Mesenteric fat pad (tissue), 1 donor: ENCODE data around the gene TSEN2. TPM values are rescaled to one million over a fixed set of nuclear protein-coding genes. Genes with fewer than 3 reads are reported as not detected.
"Not testable (repeated sequence)": the region's sequence is repeated elsewhere in the genome, so short reads cannot be mapped to it uniquely, and the experiment has no call there.

Source experiments
- DNase-seq: peaks from one replicate; pipeline ENCODE4 v3.0.0-alpha.2; 2020; ENCODE audit warnings: low spot score
- total RNA-seq: library from RNA; stranded (reverse); fragmentation: NEBNext Ultra II Directional; extraction: Animal tissue kit (Norgen Biotek cat#: 25700); gene quantifications from one replicate; pipeline ENCODE4 v1.2.1, GENCODE V29; 2021
- donor health status: DM: yes; HTN: yes; CAD: no.

Gene TSEN2
- total RNA-seq, 1 donor from 2014 or later = 24.9 TPM

DNA sequence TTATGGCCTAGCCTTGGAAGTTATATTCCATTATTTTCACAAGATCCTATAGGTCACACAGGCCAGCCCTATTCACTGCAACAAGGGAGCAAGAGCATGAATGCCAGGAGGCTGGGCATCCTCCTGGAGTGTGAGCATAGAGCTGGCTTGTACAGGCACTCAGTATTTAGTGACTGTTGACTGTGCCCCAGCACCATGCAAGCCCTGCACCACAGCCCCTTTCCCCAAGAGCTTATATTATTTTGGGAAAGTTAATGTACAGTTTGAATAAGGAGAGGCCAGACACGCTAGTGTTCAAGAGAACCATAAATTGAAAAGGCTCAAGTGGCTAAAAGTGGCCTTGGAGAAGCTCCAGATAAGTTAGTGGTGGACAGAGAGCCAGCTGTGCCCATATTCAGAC is 32.3 kb upstream of the TSEN2 start:
- DNase-seq = peak; percentile 30

DNA sequence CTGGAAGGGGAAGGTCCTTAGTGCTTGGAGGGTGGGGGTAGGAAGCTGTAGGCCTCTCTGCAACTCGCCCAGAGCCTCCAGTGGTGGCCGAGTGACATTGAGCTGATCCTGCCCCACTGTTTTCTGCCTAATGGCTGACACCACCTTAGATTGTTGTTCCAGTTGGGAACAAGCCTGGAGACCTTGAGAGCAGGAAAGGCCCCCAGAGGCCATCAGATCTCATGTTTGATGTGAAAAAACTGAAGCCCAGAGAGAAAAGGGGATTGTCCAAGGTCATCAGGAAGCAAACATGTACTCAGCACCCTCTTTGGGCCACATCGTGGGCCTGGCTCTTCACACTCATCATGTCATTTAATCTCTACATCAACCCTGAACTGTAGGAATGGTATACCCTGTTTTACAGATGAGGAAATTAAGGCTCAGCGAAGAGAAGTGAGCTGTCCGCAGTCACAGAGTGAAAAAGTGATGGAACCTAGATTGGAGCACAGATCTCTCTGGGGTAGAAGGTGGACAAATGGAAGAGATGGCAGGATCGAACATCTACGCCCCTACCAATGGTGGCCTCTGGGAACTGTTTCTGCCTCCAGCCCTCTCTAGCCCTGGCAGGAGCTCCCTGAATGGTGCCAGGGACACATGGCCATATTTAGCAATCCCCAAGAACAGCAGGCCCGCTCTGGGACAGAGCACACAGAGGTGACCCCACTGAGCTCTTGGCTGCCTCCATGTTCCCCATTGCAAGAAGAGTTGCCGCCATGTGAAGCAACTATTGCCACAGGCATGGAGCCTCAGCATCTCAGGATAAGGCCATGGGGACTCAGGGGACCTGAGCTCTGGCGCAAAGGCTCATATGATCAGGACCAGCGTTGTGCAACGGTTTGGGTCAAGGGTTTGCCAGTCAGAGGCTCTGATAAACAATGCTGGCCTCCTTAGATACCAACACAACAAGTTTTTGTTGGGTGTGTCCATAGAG is 31.6 kb upstream of the TSEN2 start:
- peak; percentile 79 for DNase-seq

DNA sequence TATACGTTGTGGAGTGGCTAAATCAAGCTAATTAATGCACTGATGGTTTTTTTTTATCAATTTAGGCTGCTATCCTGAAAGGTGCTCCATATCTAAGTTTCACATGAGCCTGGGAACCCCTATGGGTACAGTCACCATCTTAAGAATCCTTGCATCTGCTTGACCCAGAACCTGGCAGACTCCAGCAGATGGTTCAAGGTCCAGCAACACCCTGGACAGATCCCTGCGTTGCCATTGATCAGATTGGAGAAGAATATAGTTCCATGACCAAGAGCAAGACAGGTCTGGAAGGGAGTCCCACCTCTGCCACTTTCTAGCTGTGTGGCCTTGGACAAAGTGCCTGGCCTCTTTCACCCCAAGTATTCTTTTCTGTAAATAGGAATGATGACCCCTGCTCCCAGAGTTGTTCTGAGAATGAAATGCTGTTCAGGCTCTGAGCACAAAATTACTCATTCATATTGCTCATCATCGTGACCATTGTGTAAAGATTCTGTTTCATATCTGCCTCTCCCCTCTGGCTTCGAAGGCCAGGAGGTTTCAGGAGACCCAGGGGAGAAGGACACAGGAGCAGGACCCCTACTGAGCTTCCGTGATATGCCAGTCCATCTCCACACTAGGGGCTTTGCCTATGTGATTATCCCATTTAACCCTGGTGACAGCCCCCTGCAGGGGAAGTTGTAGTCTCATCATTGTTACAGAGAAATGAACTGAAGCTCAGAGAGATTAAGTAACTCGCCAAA is 30.0 kb upstream of the TSEN2 start:
- DNase-seq = peak; percentile 39

DNA sequence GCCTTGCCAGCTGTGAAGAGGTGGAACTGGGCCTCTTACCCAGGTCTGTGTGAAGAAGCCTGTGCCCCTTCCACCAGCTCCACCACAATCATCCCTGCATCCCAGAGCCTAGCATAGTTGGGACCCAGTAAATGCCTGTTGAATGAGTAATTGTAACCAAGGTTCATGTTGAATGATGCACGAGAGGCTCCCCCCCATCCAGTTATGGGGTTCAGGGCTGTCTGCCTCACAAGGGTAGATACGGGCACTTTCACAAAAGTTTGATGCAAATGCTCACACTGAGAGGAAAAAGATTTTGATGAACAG is 29.5 kb upstream of the TSEN2 start:
- DNase-seq = no peak

DNA sequence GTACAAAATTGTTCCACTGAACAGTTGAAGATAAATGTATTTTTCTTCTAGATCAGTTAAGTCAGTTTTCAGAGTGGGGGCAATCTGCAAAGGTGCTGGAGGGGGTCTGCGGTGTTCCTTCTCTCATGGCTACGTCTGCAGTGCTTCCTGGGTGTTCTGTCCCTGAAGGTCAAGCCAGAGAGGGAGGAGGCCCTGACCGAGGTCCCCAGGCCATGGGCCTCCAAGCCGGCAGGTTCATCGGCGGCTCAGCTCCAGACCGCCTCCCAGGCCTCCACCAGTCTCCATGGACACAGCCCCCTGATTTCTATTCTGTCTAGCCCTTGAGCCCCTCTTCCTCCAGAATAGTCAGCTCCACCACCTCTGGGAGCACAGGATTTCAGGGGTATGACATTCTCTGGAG is 28.5 kb upstream of the TSEN2 start:
- DNase-seq = peak; percentile 87

DNA sequence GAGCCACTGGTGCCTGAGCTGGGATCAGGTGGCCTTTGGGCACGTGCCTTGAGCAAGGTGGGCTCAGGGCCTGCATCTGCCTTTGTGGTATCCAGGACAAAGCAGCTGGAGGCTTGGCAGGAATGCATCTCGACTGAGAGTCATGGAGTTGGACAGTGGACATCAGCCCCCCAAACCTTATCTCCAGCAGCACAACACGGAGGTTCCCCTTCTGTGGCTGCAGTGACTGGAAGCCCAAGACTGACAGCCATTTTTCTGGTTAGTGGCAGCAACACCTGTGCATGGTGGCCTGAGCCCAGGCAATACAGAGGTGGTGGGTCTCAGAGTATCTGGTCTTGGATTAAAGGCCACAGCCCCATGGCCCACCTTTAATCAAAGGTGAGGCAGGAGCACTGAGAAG is 27.8 kb upstream of the TSEN2 start:
- no peak for DNase-seq

DNA sequence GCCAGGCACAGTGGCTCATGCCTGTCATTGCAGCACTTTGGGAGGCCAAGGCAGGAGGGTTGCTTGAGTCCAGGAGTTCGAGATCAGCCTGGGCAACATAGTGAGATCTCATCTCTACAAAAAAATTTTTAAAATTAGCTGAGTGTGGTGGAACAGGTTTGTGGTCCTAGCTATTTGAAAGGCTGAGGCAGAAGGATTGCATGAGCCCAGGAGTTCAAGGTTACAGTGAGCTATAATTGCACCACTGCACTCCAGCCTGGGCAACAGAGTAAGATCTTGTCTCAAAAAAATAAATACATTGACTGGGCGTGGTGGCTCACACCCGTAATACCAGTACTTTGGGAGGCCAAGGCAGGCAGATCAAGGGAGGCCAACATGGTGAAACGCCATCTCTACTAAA is 26.9 kb upstream of the TSEN2 start:
- not testable (repeated sequence) for DNase-seq

DNA sequence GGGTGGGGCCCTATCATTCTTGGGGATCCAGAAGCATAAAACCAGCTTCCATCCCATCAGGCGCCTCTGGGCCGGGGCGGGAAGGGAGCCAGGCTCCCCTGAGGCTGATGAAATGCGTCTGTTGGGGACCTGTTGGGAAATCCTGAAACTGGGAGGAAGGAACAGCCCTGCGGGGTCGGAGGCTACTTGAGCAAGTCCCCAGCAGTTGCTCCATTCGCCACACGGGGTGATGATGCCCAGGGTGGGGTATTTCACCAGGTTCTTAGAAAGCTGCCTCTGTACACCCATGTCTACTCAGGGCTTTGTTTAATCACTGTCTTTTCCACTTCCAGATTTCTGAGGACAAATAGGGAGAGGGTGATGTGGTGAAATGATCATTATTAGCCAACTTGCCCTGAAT is 25.4 kb upstream of the TSEN2 start:
- DNase-seq = no peak

DNA sequence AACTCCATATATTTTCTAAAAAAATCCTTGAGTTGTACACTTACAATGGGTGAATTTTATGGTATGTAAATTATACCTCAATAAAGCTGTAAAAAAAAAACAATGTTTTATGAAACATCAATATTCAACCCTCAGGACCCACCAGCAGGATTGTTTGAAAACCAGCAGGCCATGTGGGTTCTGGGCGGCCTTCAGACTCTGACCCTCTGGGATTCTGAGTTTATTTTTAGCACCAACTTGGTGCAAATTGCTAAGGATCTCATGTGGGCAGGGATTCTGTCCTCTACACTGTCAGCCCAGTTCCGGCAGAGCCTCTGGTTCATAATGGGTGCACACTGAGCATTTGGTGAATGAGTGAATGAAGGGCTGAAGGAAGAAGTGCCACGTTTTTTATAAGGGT is 24.2 kb upstream of the TSEN2 start:
- DNase-seq = no peak

DNA sequence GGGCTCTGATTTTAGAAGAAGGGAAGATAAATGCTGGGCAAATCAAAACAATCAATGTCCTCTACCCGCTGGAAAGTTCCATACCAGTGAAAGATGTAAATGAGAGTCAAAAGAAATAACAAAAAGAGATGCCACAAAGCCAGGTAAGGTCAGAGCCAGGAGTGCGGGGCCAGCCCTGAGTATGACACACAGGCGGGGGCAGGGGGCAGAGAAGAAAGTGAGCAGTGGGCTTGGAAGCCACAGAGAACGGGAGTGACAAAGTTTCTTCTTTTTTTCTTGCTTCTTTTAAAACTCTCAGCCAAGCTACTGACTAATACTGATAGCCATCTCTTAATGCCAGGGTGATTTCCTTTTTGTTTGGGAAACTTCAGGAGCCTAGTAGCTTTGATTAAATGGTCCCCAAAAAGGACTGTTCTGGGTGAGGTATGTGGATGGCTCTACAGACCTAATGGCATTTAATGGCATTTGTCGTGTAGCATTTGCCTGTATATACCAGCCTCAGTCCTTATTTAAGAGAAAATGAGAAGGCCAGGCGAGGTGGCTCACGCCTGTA is 23.1 kb upstream of the TSEN2 start:
- no peak for DNase-seq

DNA sequence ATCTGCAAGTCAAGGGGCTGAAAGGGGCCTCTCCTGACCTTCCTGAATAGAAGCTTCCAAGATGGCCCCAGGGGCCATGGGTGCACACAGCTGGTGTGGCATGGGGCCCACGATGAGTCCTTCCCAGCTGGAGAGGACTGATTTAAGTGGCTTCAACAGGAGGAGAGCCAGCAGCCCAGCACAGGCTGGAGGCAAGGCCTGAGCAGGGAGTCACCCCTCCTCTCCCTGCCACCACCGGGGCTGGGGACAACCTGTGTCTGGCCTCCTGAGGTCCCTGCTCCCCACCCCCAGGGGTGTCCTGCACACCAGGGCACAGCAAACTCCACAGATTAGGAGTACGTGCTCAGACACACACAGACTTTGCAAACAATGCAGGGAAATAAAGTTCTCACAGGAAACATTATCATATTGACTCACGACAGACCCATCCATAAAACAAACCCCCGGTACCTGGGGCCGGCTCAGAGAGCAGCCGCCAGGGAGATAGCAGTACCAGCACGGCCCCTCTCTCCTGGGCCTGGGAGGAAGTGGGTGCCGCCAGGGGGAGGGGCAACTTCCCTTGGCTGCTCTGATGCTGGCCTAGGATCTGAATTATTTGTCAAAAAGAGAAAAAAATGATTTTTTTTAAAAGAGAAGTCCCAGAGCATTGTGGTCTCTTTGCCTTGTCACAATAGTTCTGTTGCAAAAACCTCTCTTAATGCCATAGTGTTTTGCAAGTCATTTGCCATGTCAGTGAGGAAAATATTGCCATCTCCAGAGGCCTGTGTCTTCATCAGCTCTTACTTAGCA is 21.9 kb upstream of the TSEN2 start:
- DNase-seq = no peak

DNA sequence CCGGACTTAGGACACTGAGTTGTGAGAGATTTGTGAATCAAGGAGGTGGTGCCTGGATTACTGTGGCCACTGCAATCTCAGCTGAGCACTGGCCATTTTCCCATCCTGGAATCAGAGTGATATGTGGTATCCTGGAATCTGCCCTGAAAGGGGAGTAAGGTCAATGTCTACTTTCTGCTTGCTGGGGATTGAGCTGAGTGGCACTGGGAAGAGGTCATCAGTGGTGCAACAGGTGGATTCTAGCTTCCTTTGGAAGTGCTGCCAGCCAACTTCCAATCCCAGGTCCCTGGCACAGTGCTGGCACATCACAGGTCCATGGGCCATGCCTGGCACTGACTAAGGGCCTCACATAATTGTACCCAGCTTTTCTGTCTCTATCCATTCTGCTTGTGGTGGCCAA is 20.6 kb upstream of the TSEN2 start:
- DNase-seq = no peak

DNA sequence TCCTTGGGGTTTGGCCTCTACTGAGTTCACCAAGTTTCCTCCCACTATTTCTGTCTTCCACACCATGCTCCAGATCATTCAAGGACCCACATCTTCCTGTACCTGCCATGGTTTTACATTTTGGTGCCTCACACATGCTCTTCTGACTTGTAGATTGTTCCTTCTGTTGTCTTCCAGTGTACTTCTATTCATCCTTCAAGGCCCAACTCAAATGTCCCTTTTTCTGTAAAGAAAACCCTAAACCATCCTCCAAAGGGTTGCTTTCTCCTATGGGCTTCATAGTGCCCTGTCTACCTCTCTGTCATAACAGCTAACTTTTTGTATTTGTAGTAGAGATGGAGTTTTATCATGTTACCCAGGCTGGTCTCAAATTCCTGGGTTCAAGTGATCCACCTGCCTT is 20.1 kb upstream of the TSEN2 start:
- no peak for DNase-seq

DNA sequence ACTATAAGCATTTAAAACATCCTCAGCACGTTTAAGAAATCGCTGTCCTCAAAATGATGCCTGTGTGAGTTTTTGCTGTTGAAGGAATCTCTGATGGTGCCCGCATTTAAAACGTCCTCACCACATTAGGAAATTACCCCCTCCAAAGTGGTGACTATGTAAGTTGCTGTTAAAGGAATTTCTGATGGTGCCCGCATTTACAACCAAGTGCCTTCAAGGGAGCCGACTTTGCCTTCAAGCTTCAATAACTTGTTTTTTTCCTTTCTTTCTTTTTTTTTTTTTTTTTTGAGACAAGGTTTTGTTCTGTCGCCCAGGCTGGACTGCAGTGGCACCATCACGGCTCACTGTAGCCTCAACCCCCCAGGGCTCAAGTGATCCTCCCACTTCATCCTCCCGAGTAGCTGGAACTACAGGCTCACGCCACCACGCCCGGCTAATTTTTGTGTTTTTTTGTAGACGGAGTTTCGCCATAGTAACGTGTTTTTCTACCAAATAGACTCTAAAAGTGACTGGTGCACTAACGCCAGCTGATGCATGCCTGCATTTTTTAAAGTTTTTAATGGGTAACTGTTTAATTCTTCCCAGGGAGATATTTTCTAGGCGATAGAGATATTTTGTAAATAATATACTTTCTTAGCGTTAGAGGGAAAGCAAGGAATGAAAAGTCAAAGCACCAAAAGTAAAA is 19.0 kb upstream of the TSEN2 start:
- no peak for DNase-seq

DNA sequence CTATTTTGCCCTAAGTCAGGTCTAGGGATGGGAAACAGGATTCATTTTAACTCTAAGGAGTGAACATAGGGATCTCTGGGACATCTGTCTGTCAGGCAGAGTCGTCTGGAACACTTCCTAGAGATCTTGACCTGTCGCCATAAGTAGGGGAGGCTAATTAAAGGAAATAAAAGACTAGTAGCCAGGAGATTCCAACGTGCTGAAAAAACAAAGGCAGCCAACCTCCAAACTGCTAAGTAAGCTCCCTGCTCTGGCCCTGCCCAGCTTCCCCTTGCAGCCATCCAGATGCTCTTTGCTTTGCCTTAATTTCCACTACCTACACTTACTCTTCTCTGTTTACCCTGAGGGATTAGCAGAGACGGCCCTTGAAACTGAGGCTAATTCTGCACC is 18.4 kb upstream of the TSEN2 start:
- DNase-seq = no peak

DNA sequence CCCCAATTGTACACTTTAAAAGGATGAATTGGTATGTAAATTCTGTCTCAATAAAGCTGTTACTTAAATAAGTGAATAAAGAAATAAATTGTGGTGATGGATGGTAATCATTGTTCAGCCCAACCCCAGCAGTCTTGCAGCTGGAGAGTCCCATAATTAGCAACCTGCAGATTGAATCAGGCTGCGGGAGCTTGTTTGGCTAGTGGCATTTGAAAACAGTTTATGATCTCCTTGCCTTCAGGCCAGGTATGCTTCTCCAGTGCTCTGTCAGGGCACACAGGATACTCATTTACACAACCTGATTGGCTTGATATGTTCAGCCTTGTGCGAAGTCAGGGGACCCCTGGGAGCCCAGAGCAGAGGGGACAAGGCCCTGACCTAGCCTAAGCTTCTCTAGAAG is 16.5 kb upstream of the TSEN2 start:
- DNase-seq = peak; percentile 24

DNA sequence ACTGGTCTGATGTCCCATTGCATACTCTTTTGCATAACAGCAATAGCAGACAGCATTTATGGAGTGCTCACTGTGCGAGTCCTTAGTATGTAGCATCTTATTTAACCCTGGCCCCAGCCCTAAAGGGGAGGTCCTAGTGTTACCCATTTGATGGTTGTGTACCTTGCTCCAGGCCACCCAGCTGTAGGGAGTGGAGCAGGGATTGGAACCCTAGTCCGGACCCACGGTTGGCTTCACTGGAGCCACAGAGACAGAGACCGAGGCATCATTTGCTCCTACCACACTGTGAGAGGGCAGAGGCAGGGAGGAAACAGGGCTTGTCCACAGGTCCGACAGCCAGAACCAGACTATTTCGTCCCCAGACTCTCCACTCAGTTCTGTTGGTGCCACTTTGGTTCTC is 16.0 kb upstream of the TSEN2 start:
- no peak for DNase-seq

DNA sequence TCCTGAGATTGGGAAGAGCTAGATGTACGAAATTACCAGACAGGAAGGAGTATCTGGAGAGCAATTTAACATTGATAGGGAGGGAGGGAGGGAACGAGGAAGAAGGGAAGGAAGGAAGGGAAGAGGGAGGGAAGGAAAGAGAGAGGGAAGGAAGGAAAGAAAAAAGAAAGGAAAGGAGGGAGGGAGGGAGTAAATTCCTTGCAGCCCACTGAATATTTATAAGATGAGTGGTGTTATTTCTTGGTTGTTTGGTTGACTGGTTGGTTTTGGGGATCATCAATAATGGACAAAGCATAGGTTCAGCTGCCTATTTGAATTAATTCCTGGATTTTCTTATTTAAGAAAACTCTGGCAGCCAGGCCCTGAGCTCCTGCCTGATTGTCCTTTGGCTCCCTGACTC is 15.5 kb upstream of the TSEN2 start:
- no peak for DNase-seq

DNA sequence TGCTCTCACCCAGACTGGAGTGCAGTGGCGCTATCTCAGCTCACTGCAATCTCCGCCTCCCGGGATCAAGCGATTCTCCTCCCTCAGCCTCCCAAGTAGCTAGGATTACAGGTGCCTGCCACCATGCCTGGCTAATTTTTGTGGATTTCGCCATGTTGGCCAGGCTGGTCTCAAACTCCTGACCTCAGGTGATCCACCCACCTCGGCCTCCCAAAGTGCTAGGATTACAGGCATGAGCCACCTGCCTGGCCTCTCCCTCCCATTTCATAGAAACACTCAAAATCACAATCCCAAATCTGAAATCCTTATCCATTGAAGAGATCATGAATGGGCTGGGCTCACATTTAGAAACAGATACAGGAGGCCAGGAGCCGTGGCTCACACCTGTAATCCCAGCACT is 15.1 kb upstream of the TSEN2 start:
- DNase-seq = peak; percentile 45

DNA sequence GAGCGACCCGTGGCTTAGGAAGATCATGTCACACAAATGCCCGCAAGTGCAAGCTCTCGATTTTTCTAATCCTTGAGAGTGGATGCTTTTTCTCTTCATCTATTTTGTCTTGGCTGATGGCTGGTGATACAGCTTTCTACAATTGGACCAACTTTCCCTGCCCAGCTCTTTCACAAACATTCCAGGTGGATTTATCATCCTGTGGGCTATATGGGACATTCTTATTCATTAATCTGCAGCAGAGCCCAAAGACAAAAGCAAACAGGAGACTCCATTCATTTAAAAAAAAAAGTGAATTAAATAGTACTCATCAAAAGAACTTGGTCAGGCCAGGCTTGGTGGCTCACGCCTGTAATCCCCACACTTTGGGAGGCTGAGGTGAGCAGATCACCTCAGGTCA is 14.2 kb upstream of the TSEN2 start:
- no peak for DNase-seq

DNA sequence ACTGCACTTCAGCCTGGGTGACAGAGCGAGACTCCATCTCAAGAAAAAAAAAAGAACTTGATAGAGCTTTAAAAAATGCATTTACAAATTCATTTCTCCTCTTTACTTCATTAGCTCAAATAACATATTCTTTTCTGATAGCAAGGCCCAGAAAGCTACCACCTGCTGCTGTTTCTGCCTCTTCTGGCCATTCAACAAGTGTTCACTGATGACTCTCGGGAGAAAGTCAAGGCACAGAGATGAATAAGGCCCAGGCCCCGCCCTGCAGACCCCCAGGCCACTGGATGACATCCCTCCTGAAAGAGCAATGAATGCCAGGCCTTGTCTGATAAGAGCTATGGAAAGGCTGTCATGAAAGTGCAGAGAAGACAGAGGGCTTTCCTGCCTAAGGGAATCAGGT is 13.6 kb upstream of the TSEN2 start:
- DNase-seq = no peak
